NCI-H1694 treated with DMSO at 0.1 percent for 48 hours (cell line): ENCODE measurements around the gene PAX8.
"Not testable (repeated sequence)": the region's sequence is repeated elsewhere in the genome, so short reads cannot be mapped to it uniquely, and the experiment has no call there.

Experiments
- DNase-seq: peaks from one replicate; lab custom pipeline; 2025; lab: John Stamatoyannopoulos, UW

PAX8 gene

GRCh38 chr2:113278742-113279139 lies at the start of gene PAX8:
TSS of gene PAX8 (minus strand) at chr2:113278921. CDS start at chr2:113278394, 527 bp downstream.
- DNase-seq = no peak

GRCh38 chr2:113328043-113328442 lies 49.3 kb upstream of the PAX8 start:
- no peak for DNase-seq

GRCh38 chr2:113325161-113325731 lies 46.5 kb upstream of the PAX8 start:
- DNase-seq = not testable (repeated sequence)

- DNase-seq = peak; percentile 70
Observed at GRCh38 chr2:113324684-113325160, 46.0 kb upstream of the PAX8 start.

GRCh38 chr2:113323129-113323528 lies 44.4 kb upstream of the PAX8 start:
- DNase-seq = not testable (repeated sequence)

GRCh38 chr2:113320106-113320505 lies 41.4 kb upstream of the PAX8 start:
- DNase-seq = not testable (repeated sequence)

GRCh38 chr2:113318941-113319340 lies 40.2 kb upstream of the PAX8 start:
- not testable (repeated sequence) for DNase-seq

- no peak for DNase-seq
Observed at GRCh38 chr2:113316085-113316484, 37.4 kb upstream of the PAX8 start.

- not testable (repeated sequence) for DNase-seq
Observed at GRCh38 chr2:113314663-113315062, 35.9 kb upstream of the PAX8 start.

GRCh38 chr2:113314176-113314575 lies 35.5 kb upstream of the PAX8 start:
- not testable (repeated sequence) for DNase-seq

- not testable (repeated sequence) for DNase-seq
Observed at GRCh38 chr2:113311781-113312180, 33.1 kb upstream of the PAX8 start.

- DNase-seq = not testable (repeated sequence)
Observed at GRCh38 chr2:113311191-113311590, 32.5 kb upstream of the PAX8 start.

GRCh38 chr2:113309655-113310387 lies 31.1 kb upstream of the PAX8 start:
- no peak for DNase-seq

GRCh38 chr2:113308784-113309183 lies 30.1 kb upstream of the PAX8 start:
- DNase-seq = not testable (repeated sequence)

- not testable (repeated sequence) for DNase-seq
Observed at GRCh38 chr2:113306207-113306606, 27.5 kb upstream of the PAX8 start.

- DNase-seq = not testable (repeated sequence)
Observed at GRCh38 chr2:113305749-113306148, 27.0 kb upstream of the PAX8 start.

GRCh38 chr2:113305146-113305545 lies 26.4 kb upstream of the PAX8 start:
- no peak for DNase-seq

GRCh38 chr2:113304702-113305101 lies 26.0 kb upstream of the PAX8 start:
- DNase-seq = no peak

GRCh38 chr2:113302216-113302980 lies 23.7 kb upstream of the PAX8 start:
- DNase-seq = not testable (repeated sequence)

- no peak for DNase-seq
Observed at GRCh38 chr2:113300281-113300680, 21.6 kb upstream of the PAX8 start.

GRCh38 chr2:113298176-113298575 lies 19.5 kb upstream of the PAX8 start:
- DNase-seq = no peak

- not testable (repeated sequence) for DNase-seq
Observed at GRCh38 chr2:113297590-113297989, 18.9 kb upstream of the PAX8 start.

GRCh38 chr2:113291191-113291590 lies 12.5 kb upstream of the PAX8 start:
- no peak for DNase-seq
